GM23338 (cell line): ENCODE data around the gene PRR14L.

Source experiments
- CREB1 ChIP-seq: fragments of 250-450 bp; sonication (Bioruptor Pico); IDR thresholded peaks from 2 replicates; pipeline ENCODE4 v1.5.0; 2020; ENCODE audit warnings: low read depth, mild to moderate bottlenecking, moderate library complexity
- EZH2 ChIP-seq: fragments of 200-600 bp; sonication (generic); IDR thresholded peaks from one replicate; pipeline ENCODE4 v1.8.0; 2017; ENCODE audit warnings: antibody characterized with exemption, mild to moderate bottlenecking, low read depth; ENCODE audit not compliant: unreplicated experiment
- EZH2phosphoT487 ChIP-seq: fragments of 200-600 bp; sonication (generic); IDR thresholded peaks from one replicate; pipeline ENCODE4 v1.8.1; 2018; ENCODE audit warnings: antibody characterized with exemption; ENCODE audit not compliant: unreplicated experiment
- JUNB ChIP-seq: IDR thresholded peaks from one replicate; pipeline ENCODE4 v1.6.1; 2016; ENCODE audit warnings: antibody characterized with exemption; ENCODE audit not compliant: unreplicated experiment
- POLR2AphosphoS5 ChIP-seq: IDR thresholded peaks from 2 replicates; pipeline ENCODE4 v1.6.1; 2016; ENCODE audit warnings: antibody characterized with exemption, low read depth
- ZNF331 ChIP-seq: fragments of 250-450 bp; sonication (Bioruptor Pico); IDR thresholded peaks from 2 replicates; pipeline ENCODE4 v1.5.0; 2020; ENCODE audit warnings: low read depth, mild to moderate bottlenecking, moderate library complexity
- TF ChIP-seq, protein P1 (sequence below), 2 experiments: fragments of 200-600 bp in 1 of 2; sonication (generic) in 1 of 2; conservative IDR thresholded peaks; 2 replicates each; pipeline versions ENCODE4 v1.5.1 to v1.6.1; 2016 to 2017; ENCODE audit warnings: antibody characterized with exemption in 2 of 2, low read depth in 2 of 2, mild to moderate bottlenecking in 2 of 2, moderate library complexity in 1 of 2
- TF ChIP-seq, protein P2 (sequence below): IDR thresholded peaks from one replicate; pipeline ENCODE4 v1.6.1; 2018; ENCODE audit warnings: antibody characterized with exemption; ENCODE audit not compliant: unreplicated experiment
- TF ChIP-seq, protein P3 (sequence below): IDR thresholded peaks from 2 replicates; pipeline ENCODE4 v1.6.1; 2016; ENCODE audit warnings: antibody characterized with exemption

DNA sequence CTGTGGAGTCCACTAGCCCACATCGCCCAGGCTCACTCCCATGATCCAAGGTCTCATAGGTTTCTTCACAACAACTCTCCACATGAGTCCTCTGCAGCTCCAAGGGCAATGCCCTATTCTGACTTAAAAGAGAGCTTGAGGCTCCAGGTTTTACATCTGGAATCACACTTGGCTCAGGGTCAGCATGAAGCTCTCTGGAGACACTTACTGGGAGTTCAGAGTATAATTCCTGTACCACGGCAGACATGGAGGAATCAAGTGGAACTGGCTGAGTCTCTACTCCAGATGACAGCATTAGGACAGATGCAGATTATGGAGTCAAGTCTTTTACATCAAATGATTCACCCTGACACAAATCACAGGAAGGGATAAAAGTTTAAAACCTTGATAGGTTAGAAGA lies 11.4 kb downstream of the PRR14L start:
- TF ChIP-seq EZH2phosphoT487 (no peak), EZH2 (no peak), CREB1 (CRISPR knock-in tag) (no peak), POLR2AphosphoS5 (no peak), JUNB (no peak), ZNF331 (CRISPR knock-in tag) (no peak)
- TF ChIP-seq, protein P1, sequence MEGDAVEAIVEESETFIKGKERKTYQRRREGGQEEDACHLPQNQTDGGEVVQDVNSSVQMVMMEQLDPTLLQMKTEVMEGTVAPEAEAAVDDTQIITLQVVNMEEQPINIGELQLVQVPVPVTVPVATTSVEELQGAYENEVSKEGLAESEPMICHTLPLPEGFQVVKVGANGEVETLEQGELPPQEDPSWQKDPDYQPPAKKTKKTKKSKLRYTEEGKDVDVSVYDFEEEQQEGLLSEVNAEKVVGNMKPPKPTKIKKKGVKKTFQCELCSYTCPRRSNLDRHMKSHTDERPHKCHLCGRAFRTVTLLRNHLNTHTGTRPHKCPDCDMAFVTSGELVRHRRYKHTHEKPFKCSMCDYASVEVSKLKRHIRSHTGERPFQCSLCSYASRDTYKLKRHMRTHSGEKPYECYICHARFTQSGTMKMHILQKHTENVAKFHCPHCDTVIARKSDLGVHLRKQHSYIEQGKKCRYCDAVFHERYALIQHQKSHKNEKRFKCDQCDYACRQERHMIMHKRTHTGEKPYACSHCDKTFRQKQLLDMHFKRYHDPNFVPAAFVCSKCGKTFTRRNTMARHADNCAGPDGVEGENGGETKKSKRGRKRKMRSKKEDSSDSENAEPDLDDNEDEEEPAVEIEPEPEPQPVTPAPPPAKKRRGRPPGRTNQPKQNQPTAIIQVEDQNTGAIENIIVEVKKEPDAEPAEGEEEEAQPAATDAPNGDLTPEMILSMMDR (conservative IDR thresholded peaks at IDR 0.05; ENCODE audit: low read depth in 2 of 2): no peak
- TF ChIP-seq, protein P2, sequence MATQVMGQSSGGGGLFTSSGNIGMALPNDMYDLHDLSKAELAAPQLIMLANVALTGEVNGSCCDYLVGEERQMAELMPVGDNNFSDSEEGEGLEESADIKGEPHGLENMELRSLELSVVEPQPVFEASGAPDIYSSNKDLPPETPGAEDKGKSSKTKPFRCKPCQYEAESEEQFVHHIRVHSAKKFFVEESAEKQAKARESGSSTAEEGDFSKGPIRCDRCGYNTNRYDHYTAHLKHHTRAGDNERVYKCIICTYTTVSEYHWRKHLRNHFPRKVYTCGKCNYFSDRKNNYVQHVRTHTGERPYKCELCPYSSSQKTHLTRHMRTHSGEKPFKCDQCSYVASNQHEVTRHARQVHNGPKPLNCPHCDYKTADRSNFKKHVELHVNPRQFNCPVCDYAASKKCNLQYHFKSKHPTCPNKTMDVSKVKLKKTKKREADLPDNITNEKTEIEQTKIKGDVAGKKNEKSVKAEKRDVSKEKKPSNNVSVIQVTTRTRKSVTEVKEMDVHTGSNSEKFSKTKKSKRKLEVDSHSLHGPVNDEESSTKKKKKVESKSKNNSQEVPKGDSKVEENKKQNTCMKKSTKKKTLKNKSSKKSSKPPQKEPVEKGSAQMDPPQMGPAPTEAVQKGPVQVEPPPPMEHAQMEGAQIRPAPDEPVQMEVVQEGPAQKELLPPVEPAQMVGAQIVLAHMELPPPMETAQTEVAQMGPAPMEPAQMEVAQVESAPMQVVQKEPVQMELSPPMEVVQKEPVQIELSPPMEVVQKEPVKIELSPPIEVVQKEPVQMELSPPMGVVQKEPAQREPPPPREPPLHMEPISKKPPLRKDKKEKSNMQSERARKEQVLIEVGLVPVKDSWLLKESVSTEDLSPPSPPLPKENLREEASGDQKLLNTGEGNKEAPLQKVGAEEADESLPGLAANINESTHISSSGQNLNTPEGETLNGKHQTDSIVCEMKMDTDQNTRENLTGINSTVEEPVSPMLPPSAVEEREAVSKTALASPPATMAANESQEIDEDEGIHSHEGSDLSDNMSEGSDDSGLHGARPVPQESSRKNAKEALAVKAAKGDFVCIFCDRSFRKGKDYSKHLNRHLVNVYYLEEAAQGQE: no peak
- TF ChIP-seq, protein P3, sequence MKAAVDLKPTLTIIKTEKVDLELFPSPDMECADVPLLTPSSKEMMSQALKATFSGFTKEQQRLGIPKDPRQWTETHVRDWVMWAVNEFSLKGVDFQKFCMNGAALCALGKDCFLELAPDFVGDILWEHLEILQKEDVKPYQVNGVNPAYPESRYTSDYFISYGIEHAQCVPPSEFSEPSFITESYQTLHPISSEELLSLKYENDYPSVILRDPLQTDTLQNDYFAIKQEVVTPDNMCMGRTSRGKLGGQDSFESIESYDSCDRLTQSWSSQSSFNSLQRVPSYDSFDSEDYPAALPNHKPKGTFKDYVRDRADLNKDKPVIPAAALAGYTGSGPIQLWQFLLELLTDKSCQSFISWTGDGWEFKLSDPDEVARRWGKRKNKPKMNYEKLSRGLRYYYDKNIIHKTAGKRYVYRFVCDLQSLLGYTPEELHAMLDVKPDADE: no peak
